ENCODE measurements around the gene AREL1.

DNA sequence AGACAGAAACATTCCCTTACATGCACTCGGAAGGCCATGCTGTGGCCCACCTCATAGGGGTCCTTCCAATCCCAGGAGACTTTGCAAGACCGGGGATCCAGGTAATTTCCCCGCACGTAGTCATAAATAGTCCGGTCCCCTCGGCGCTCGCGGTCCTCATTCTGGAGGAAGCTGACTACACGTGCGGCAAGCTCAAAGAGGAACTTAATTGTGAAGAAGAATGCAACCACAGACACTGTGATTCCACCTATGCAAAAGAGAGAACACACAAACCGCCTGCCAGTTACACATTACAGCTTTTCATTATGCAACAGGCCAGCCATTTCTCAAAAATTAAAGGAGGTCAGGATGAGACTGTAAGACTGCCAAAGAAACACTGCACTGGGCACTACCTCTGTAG is 28.4 kb downstream of the AREL1 start:
- TF ChIP-seq, protein P1, sequence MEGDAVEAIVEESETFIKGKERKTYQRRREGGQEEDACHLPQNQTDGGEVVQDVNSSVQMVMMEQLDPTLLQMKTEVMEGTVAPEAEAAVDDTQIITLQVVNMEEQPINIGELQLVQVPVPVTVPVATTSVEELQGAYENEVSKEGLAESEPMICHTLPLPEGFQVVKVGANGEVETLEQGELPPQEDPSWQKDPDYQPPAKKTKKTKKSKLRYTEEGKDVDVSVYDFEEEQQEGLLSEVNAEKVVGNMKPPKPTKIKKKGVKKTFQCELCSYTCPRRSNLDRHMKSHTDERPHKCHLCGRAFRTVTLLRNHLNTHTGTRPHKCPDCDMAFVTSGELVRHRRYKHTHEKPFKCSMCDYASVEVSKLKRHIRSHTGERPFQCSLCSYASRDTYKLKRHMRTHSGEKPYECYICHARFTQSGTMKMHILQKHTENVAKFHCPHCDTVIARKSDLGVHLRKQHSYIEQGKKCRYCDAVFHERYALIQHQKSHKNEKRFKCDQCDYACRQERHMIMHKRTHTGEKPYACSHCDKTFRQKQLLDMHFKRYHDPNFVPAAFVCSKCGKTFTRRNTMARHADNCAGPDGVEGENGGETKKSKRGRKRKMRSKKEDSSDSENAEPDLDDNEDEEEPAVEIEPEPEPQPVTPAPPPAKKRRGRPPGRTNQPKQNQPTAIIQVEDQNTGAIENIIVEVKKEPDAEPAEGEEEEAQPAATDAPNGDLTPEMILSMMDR (optimal IDR thresholded peaks at IDR 0.05 in 1 of 3, IDR thresholded peaks at IDR 0.05 in 1 of 3, conservative IDR thresholded peaks at IDR 0.05 in 1 of 3; ENCODE audit: extremely low read depth in 1 of 3, insufficient read depth in 2 of 3, low read length in 3 of 3) = no peak
- no peak for TF ChIP-seq EZH2 (IDR thresholded peaks at IDR 0.05; ENCODE audit: low read length)

Measured in keratinocyte (primary cell).